Umbilical cord (tissue), 2 donors: ENCODE results near the gene RSPRY1. TPM values are rescaled to one million over a fixed set of nuclear protein-coding genes. Genes with fewer than 3 reads are reported as not detected.
"Not testable (repeated sequence)": the region's sequence is repeated elsewhere in the genome, so short reads cannot be mapped to it uniquely, and the experiment has no call there.

ENCODE experiments used
- DNase-seq: peaks from one replicate; pipeline ENCODE4 v3.0.0-alpha.2; 2015; ENCODE audit warnings: low spot score
- total RNA-seq: library from RNA; depleted of rRNA; stranded (reverse); fragments of >200 nt; gene quantifications from one replicate; pipeline ENCODE4 v1.2.3, GENCODE V29; 2014; ENCODE audit warnings: low replicate concordance; ENCODE audit not compliant: insufficient read depth

Gene RSPRY1
- total RNA-seq, 1 donor from 2014 or later: 63.8 TPM

- DNase-seq: peak; percentile 50
These were observed 1.0 kb downstream of the RSPRY1 start for GRCh38 chr16:57186872-57187854.

- not testable (repeated sequence) for DNase-seq
These were observed 2.0 kb downstream of the RSPRY1 start for GRCh38 chr16:57187902-57188710.

- no peak for DNase-seq
These were observed 2.5 kb downstream of the RSPRY1 start for GRCh38 chr16:57188711-57189002.

GRCh38 chr16:57189527-57189926 lies 3.4 kb downstream of the RSPRY1 start:
- DNase-seq: not testable (repeated sequence)

GRCh38 chr16:57190136-57190535 lies 4.0 kb downstream of the RSPRY1 start:
- DNase-seq: no peak

- no peak for DNase-seq
These were observed 5.0 kb downstream of the RSPRY1 start for GRCh38 chr16:57191056-57191571.

- DNase-seq: no peak
These were observed 6.0 kb downstream of the RSPRY1 start for GRCh38 chr16:57192146-57192545.

GRCh38 chr16:57192720-57193486 lies 6.8 kb downstream of the RSPRY1 start:
- peak; percentile 13 for DNase-seq

- DNase-seq: peak; percentile 93
These were observed 8.4 kb downstream of the RSPRY1 start for GRCh38 chr16:57194512-57194911.

GRCh38 chr16:57196286-57196685 lies 10.2 kb downstream of the RSPRY1 start:
- DNase-seq: no peak

- DNase-seq: no peak
These were observed 10.6 kb downstream of the RSPRY1 start for GRCh38 chr16:57196753-57197152.

- not testable (repeated sequence) for DNase-seq
These were observed 14.2 kb downstream of the RSPRY1 start for GRCh38 chr16:57200321-57200720.

GRCh38 chr16:57200926-57201325 lies 14.8 kb downstream of the RSPRY1 start:
- not testable (repeated sequence) for DNase-seq

GRCh38 chr16:57202095-57202886 lies 16.2 kb downstream of the RSPRY1 start:
- no peak for DNase-seq

- no peak for DNase-seq
These were observed 17.3 kb downstream of the RSPRY1 start for GRCh38 chr16:57203451-57203850.

GRCh38 chr16:57204675-57205074 lies 18.5 kb downstream of the RSPRY1 start:
- no peak for DNase-seq

- DNase-seq: no peak
These were observed 22.8 kb downstream of the RSPRY1 start for GRCh38 chr16:57208926-57209325.

GRCh38 chr16:57209780-57210179 lies 23.7 kb downstream of the RSPRY1 start:
- no peak for DNase-seq

- no peak for DNase-seq
These were observed 27.3 kb downstream of the RSPRY1 start for GRCh38 chr16:57213462-57213861.

GRCh38 chr16:57216968-57217367 lies 30.8 kb downstream of the RSPRY1 start:
- no peak for DNase-seq

GRCh38 chr16:57223057-57223456 lies 36.9 kb downstream of the RSPRY1 start:
- no peak for DNase-seq
